ENCODE data around the gene TIAM1. TPM values are rescaled to one million over a fixed set of nuclear protein-coding genes. Genes with fewer than 3 reads are reported as not detected.

The TIAM1 gene
- polyA plus RNA-seq, 2 of the 4 experiments (the other 2 are of a cell fraction) = 0.23 to 0.40 TPM

GRCh38 chr21:31182231-31183140 lies 161.6 kb downstream of the TIAM1 start (continued):
- no peak for TF ChIP-seq CHD2 (IDR thresholded peaks at IDR 0.05; ENCODE audit: low read length, partially characterized antibody)
- no peak for TF ChIP-seq CBX8 (IDR thresholded peaks at IDR 0.05)
- no peak for TF ChIP-seq CTCF (IDR thresholded peaks at IDR 0.05)
- TF ChIP-seq RCOR1 (IDR thresholded peaks at IDR 0.05; ENCODE audit: low read depth, low read length) = no peak
- no peak for TF ChIP-seq KDM5A (IDR thresholded peaks at IDR 0.05)

GRCh38 chr21:31181082-31181750 lies 162.8 kb downstream of the TIAM1 start:
- WGBS (ENCODE audit: missing lambda C conversion rate) = 39% methylated on average over 12 of the region's 12 CpGs
- DNase-seq (ENCODE audit: low read depth in 1 of 2, low spot score in 1 of 2) (no peak), ATAC-seq (no peak), FAIRE-seq (no peak)
- ChIA-PET CTCF (interaction anchor here (0.6 to 7.0 kb wide), 13 partner anchors 8 to 425 kb away, joined by 3 to 74 read pairs (median 4); no protein-coding TSS in a partner anchor), POLR2A (no interaction called here)
- Histone ChIP-seq H3K9me3 (no peaks in the 10 kb centered on the region), H3K4me1 (no peaks in the 10 kb centered on the region), H3K4me3 (no peak overlapping the region), H3K27ac (no peak overlapping the region), H3K4me2 (no peak overlapping the region)
- TF ChIP-seq MAX (IDR thresholded peaks at IDR 0.05) = no peak
- no peak for TF ChIP-seq BCL3 (IDR thresholded peaks at IDR 0.05)
- no peak for TF ChIP-seq REST (IDR thresholded peaks at IDR 0.05)
- no peak for TF ChIP-seq GATA3 (IDR thresholded peaks at IDR 0.05; ENCODE audit: borderline replicate concordance)
- TF ChIP-seq KDM5A (IDR thresholded peaks at IDR 0.05) = no peak
- TF ChIP-seq SREBF2 (IDR thresholded peaks at IDR 0.05) = no peak
- no peak for TF ChIP-seq RNF2 (IDR thresholded peaks at IDR 0.05; ENCODE audit: borderline replicate concordance, low read depth)
- no peak for TF ChIP-seq CHD2 (IDR thresholded peaks at IDR 0.05; ENCODE audit: low read length, partially characterized antibody)
- TF ChIP-seq EP300 (IDR thresholded peaks at IDR 0.05) = no peak
- no peak for TF ChIP-seq HOXB5 (CRISPR knock-in tag; IDR thresholded peaks at IDR 0.05)
- no peak for TF ChIP-seq CBX2 (IDR thresholded peaks at IDR 0.05; ENCODE audit: borderline replicate concordance, low read depth)
- no peak for TF ChIP-seq TFCP2L1 (CRISPR knock-in tag; IDR thresholded peaks at IDR 0.05)
- TF ChIP-seq NPAS2 (CRISPR knock-in tag; IDR thresholded peaks at IDR 0.05; ENCODE audit: borderline replicate concordance) = no peak
- no peak for TF ChIP-seq POLR2AphosphoS2 (conservative IDR thresholded peaks at IDR 0.05; ENCODE audit: low read length)
